ENCODE data around the gene NAB1.
"Not testable (repeated sequence)": the region's sequence is repeated elsewhere in the genome, so short reads cannot be mapped to it uniquely, and the experiment has no call there.

Gene NAB1

DNA sequence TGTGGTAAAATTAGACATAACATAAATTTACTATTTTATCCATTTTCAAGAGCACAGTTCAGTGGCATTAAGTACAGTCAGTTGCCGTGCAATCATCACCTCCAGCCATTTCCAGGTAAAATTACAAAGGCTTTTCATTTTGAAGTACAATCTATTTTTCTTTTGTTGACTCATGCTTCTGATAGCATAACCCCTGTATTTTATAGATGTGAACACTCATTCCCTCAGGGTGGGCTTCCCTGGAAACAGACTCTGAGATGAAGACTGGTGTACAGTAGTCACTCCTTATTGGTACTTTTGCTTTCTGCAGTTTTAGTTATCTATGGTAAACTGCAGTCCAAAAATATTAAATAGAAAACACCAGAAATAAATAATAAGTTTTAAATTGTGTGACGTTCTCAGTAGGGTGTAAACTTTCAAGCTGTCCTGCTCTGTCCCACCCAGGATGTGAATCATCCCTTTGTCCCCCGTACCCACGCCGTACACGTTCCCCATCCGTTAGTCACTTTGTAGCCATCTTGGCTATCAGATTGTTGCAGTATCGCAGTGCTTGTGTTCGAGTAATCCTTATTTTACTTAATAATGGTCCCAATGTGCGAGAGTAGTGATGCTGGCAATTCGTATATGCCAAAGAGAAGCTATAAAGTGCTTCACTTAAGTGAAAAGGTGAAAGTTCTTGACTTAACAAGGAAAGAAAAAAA, 41.1 kb upstream of the NAB1 start:
- in situ Hi-C loops (cut with HindIII; ENCODE audit: low sequenced_read_pairs): no loop called here
- no peak overlapping the region for H3K4me3 ChIP-seq (ENCODE audit: low read depth, low read length)
- TF ChIP-seq, protein P1, sequence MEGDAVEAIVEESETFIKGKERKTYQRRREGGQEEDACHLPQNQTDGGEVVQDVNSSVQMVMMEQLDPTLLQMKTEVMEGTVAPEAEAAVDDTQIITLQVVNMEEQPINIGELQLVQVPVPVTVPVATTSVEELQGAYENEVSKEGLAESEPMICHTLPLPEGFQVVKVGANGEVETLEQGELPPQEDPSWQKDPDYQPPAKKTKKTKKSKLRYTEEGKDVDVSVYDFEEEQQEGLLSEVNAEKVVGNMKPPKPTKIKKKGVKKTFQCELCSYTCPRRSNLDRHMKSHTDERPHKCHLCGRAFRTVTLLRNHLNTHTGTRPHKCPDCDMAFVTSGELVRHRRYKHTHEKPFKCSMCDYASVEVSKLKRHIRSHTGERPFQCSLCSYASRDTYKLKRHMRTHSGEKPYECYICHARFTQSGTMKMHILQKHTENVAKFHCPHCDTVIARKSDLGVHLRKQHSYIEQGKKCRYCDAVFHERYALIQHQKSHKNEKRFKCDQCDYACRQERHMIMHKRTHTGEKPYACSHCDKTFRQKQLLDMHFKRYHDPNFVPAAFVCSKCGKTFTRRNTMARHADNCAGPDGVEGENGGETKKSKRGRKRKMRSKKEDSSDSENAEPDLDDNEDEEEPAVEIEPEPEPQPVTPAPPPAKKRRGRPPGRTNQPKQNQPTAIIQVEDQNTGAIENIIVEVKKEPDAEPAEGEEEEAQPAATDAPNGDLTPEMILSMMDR (IDR thresholded peaks at IDR 0.05; ENCODE audit: low read depth, low read length): no peak
- peak; percentile 63 for DNase-seq (ENCODE audit: low read depth, low spot score)

DNA sequence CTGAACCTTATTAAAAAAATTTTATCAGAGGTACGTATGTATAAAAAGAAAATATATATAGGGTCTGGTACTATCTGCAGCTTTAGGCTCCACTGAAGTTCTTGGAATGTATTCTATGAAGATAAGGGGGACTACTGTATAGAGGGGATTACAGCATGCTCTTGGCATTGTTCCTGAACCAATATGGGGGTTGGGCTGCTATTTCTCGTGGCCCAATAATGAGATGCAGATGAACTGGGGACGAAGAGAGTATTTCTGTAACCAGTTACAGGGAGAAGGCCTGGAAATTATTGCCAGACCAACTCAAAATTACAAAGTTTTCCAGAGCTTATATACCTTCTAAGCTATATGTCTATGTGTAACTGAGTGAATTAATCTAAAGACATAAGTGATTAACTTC, 40.0 kb upstream of the NAB1 start:
- H3K4me3 ChIP-seq (ENCODE audit: low read depth, low read length); DNase-seq (ENCODE audit: low read depth, low spot score); in situ Hi-C loops (cut with HindIII; ENCODE audit: low sequenced_read_pairs): not testable (repeated sequence)

DNA sequence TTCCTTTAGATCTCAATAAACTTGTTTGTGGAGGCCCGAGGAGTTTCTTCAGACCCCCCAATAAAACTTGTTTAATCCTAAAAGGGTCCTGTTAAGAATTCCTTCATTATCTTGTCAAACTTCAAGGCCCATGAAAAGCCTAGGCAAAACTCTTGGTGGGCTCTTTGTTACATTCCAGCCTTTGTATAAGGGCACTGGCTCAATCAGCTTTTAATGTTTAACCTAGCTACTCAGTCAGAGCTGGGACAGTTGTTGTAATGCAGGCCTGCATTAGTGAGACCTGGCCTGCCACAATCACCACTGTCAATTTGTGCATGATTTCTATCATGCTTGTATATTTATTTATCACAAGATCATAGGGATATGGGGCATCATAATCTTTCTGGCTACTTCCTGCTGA, 39.5 kb upstream of the NAB1 start:
- in situ Hi-C loops (cut with HindIII; ENCODE audit: low sequenced_read_pairs); H3K4me3 ChIP-seq (ENCODE audit: low read depth, low read length); DNase-seq (ENCODE audit: low read depth, low spot score): not testable (repeated sequence)

DNA sequence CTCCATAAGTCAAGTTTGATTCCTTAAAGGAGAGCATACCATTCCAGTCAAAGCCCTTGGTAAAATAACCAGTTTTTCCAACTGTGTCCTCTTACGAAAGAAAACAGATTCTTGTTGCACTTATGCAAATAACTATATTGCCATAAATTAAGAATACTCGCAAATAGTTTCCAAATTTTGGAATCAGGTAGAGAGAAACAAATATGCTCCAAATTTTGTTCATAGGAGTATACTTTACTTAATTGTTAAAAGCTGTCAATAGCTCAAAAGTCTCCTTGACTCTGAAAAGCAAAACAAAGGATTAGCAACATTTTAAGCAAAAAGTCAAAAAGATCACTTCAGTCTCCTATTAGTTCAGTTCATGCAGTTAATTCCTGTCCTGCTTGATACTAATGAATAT, 38.4 kb upstream of the NAB1 start:
- H3K4me3 ChIP-seq (ENCODE audit: low read depth, low read length); in situ Hi-C loops (cut with HindIII; ENCODE audit: low sequenced_read_pairs); DNase-seq (ENCODE audit: low read depth, low spot score): not testable (repeated sequence)

DNA sequence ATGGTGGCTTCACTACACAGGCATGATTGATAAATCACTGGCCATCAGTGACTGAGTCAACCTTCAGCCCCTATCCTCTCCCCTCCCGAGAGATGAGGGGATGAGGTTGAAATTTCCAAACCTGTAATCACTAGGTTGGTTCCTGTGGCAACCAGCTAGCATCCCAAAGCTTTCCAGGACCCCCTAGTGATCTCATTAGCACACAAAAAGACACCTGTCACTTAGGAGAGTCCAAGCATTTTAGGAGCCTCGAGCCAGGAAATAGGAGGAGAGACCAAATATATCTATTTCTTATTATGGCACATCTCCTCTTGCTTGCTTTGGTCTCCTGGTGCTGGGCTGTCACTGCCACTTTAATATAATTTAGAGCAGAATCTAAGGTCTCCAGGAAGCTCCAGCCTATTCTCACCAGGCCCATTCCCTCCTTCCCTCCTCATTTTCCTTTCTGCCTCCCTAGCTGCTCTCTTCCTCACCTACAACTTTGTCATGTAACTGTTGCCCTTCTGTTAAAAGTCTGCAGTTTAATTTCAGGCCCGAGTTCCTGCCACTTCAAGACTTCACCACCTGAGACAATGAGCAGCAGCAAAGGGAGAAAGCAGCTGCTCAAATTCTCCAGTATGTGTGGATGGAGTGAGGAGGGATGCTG, 33.2 kb upstream of the NAB1 start:
- H3K4me3 ChIP-seq (ENCODE audit: low read depth, low read length): no peak overlapping the region
- in situ Hi-C loops (cut with HindIII; ENCODE audit: low sequenced_read_pairs): no loop called here
- DNase-seq (ENCODE audit: low read depth, low spot score): no peak
- TF ChIP-seq, protein P1 (IDR thresholded peaks at IDR 0.05; ENCODE audit: low read depth, low read length): no peak

DNA sequence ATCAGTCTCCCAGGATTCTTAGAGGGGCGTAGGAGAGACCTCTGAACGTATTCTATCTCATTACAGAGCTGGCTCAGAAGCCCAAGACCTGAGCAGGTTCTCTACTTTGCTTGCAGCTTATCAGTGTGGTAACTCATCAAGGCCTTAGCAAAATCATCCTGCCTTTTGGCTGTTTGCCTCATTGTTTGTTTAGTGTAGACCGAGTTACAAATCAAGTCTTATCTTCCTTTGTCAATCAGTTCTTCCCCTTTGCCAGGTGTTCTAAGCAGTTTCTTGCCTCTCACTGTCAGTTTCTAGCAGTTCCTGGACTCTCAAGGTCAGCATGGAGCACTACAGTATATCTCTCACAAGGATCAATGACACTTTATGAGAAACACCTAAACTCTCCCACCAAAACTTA, 30.9 kb upstream of the NAB1 start:
- TF ChIP-seq, protein P1 (IDR thresholded peaks at IDR 0.05; ENCODE audit: low read depth, low read length): no peak
- in situ Hi-C loops (cut with HindIII; ENCODE audit: low sequenced_read_pairs): no loop called here
- H3K4me3 ChIP-seq (ENCODE audit: low read depth, low read length): no peak overlapping the region
- no peak for DNase-seq (ENCODE audit: low read depth, low spot score)

DNA sequence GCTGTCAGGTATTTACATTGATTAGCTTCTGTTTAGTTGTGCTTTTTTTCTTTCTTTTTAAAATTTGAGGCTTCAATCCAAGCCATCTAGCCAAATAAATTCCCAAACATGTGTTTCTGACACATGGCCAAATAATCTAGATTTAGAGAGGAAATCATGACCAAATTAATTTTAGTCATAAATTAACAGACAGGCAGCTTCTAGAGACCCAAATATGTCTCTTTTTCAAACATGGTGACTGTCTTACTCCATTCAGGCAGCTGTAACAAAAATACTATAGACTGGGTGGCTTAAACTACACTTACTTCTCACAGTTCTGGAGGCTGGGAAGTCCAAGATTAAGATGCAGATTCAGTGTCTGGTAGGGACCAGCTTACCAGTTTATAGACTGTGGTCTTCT, 23.2 kb upstream of the NAB1 start:
- TF ChIP-seq, protein P1 (IDR thresholded peaks at IDR 0.05; ENCODE audit: low read depth, low read length): no peak
- in situ Hi-C loops (cut with HindIII; ENCODE audit: low sequenced_read_pairs): no loop called here
- DNase-seq (ENCODE audit: low read depth, low spot score): no peak

DNA sequence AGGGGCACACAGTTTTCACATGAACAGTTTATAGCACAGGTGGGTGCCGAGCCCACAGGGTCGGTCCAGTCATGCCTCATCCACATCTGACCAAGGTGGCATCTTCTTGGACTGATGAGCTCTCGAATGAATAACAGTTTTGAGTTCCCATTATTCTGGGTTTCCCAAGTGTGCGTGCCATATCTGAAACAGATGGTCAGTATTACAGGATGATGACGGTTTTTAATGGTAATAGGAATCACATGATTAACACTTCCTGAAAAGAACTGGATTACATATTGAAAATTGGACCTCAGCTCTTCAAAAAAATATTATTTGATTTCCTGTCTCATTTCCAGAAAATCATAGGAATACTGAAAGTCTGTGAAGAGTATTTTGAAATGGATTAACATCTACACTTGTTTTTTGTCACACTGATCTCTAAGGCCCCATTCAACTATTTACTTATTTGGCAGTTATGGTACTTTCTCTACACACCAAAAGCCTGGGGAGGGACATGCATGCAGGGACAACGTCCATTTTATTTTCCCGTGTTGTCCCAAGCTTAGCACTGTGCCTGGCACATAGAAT, 22.2 kb upstream of the NAB1 start:
- TF ChIP-seq, protein P1 (IDR thresholded peaks at IDR 0.05; ENCODE audit: low read depth, low read length): no peak
- H3K4me3 ChIP-seq (ENCODE audit: low read depth, low read length): no peak overlapping the region
- no peak for DNase-seq (ENCODE audit: low read depth, low spot score)
- in situ Hi-C loops (cut with HindIII; ENCODE audit: low sequenced_read_pairs): no loop called here

More for the DNA sequence above, 23.2 kb upstream of the NAB1 start:
- H3K4me3 ChIP-seq (ENCODE audit: low read depth, low read length): no peak overlapping the region

Measured in astrocyte of the spinal cord (primary cell).